Thyroid gland (tissue), 4 donors: Measurements from ENCODE around the gene ID4. TPM values are rescaled to one million over a fixed set of nuclear protein-coding genes. Genes with fewer than 3 reads are reported as not detected.

ENCODE experiments used
- DNase-seq, 2 donors: peaks; one replicate each; pipeline ENCODE4 v3.0.0-alpha.2; 2019
- H3K27ac ChIP-seq, 3 donors: fragments of 200-600 bp; sonication (generic); 1 replicate in 2 of 3; 2 replicates in 1 of 3; pipeline ENCODE4 v1.5.1; 2016 to 2019; ENCODE audit warnings: mild to moderate bottlenecking in 1 of 3, moderate library complexity in 1 of 3
- H3K27me3 ChIP-seq: fragments of 200-600 bp; sonication (generic); one replicate; pipeline ENCODE4 v1.5.1; 2019
- H3K36me3 ChIP-seq, 2 donors: fragments of 200-600 bp; sonication (generic); one replicate each; pipeline ENCODE4 v1.5.1; 2016 to 2019
- H3K4me1 ChIP-seq, 2 donors: fragments of 200-600 bp; sonication (generic); one replicate each; pipeline ENCODE4 v1.5.1; 2017 to 2019
- H3K4me3 ChIP-seq, 3 donors: fragments of 200-600 bp; sonication (generic); replicated peaks in 1 of 3; 1 replicate in 2 of 3; 2 replicates in 1 of 3; pipeline ENCODE4 v1.5.1; 2016; ENCODE audit warnings: mild to moderate bottlenecking in 1 of 3
- H3K9me3 ChIP-seq: fragments of 200-600 bp; sonication (generic); one replicate; pipeline ENCODE4 v1.5.1; 2017
- POLR2A ChIP-seq, 2 donors: fragments of 450-650 bp; IDR thresholded peaks; one replicate each; pipeline ENCODE4 v1.6.1; 2017; ENCODE audit warnings: antibody characterized with exemption in 2 of 2, mild to moderate bottlenecking in 2 of 2, moderate library complexity in 1 of 2
- WGBS, 2 donors: methylation state at CpG; one replicate each; pipeline ENCODE4 v1.1.5; 2017; 5-methylcytosine and 5-hydroxymethylcytosine counted together
- intact Hi-C: fragments of 100-400 bp; cut with DNase I; formaldehyde crosslinking; loops from one replicate; pipeline ENCODE4 v1.15.1; 2023
- total RNA-seq, 4 donors: library from RNA; depleted of rRNA; stranded (reverse); fragments of >200 nt; gene quantifications; one replicate each; pipeline ENCODE4 v1.2.3, GENCODE V29; 2016
- TF ChIP-seq, protein P1 (sequence below), 6 experiments: fragments of 200-600 bp in 3 of 6; fragments of 450-650 bp in 3 of 6; sonication (generic) in 3 of 6; IDR thresholded peaks; one replicate each; pipeline ENCODE4 v1.5.1; 2016 to 2019; ENCODE audit warnings: antibody characterized with exemption in 6 of 6, mild to moderate bottlenecking in 2 of 6, inconsistent platforms in 1 of 6, moderate library complexity in 1 of 6

The ID4 gene, protein sequence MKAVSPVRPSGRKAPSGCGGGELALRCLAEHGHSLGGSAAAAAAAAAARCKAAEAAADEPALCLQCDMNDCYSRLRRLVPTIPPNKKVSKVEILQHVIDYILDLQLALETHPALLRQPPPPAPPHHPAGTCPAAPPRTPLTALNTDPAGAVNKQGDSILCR
- 100 to 1,000 TPM; 333 to 768 (median 629) TPM for total RNA-seq

DNA sequence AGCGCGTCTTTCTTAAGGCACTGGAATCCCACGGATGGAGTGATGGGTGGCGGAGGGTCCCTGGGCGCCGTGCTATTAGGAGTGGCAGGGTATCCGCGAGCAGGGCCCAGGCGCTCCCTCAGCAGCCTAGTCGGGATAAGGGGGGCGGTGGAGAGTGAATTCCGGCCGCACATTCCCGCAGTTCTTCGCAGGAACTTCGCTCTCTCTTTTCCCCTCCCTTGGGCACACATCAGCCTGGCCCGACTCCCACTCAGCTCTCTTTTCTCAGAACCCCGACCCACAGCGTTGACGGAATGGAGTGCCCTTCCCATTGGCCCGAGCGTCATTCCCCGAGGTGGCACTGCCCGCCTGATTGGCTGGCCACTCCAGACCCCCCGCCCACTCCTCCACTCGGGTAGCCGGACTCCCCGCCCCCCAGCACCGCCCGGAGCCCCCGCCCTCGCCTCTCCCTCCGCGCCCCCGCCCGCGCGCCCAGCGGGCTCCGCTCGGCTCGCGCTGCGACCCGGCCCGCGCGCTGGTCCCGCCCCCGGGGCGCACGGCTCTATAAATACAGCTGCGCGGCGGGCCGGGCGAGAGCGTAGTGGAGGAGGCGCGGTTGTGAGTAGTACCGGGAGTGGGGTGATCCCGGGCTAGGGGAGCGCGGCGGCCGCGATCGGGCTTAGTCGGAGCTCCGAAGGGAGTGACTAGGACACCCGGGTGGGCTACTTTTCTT, at the start of gene ID4:
ID4 (plus strand) TSS at position 572 of the 712 bp plus-strand sequence. CDS start 385 bp downstream, outside the sequence.
- H3K27me3 ChIP-seq, result no peaks in the 10 kb centered on the region
- TF ChIP-seq, protein P1, sequence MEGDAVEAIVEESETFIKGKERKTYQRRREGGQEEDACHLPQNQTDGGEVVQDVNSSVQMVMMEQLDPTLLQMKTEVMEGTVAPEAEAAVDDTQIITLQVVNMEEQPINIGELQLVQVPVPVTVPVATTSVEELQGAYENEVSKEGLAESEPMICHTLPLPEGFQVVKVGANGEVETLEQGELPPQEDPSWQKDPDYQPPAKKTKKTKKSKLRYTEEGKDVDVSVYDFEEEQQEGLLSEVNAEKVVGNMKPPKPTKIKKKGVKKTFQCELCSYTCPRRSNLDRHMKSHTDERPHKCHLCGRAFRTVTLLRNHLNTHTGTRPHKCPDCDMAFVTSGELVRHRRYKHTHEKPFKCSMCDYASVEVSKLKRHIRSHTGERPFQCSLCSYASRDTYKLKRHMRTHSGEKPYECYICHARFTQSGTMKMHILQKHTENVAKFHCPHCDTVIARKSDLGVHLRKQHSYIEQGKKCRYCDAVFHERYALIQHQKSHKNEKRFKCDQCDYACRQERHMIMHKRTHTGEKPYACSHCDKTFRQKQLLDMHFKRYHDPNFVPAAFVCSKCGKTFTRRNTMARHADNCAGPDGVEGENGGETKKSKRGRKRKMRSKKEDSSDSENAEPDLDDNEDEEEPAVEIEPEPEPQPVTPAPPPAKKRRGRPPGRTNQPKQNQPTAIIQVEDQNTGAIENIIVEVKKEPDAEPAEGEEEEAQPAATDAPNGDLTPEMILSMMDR (IDR thresholded peaks at IDR 0.05), result no peak
- peak; percentile 100 for TF ChIP-seq POLR2A (IDR thresholded peaks at IDR 0.05)
- no peaks in the 10 kb centered on the region for H3K9me3 ChIP-seq
- H3K36me3 ChIP-seq, result peaks cover 25 to 30% of the 10 kb centered on the region in 2 donors
- peak within 1 kb of the TSS; percentile 87 to 91 (median 91) for H3K4me3 ChIP-seq
- WGBS, 2 donors, result 1 to 5% methylated on average over 26 to 48 of the region's 71 CpGs
- intact Hi-C loops, result no loop called here
- H3K27ac ChIP-seq, result peak within 1 kb of the TSS; percentile 97 to 100 (median 99)
- H3K4me1 ChIP-seq, result peaks cover 6 to 11% of the 10 kb centered on the region in 2 donors
- DNase-seq, result peak; percentile 99

- Histone ChIP-seq H3K27ac (peak overlapping the region in 1 of 3 donors; percentile 76), H3K9me3 (no peaks in the 10 kb centered on the region), H3K36me3 (no peaks in the 10 kb centered on the region), H3K27me3 (no peaks in the 10 kb centered on the region), H3K4me1 (peaks cover 23 to 31% of the 10 kb centered on the region in 2 donors), H3K4me3 (no peak overlapping the region)
- TF ChIP-seq, protein P1 (IDR thresholded peaks at IDR 0.05), result no peak
- no peak for TF ChIP-seq POLR2A (IDR thresholded peaks at IDR 0.05)
- WGBS, 2 donors, result 77% methylated on average over 1 of the region's 1 CpG
- intact Hi-C loops, result no loop called here
- DNase-seq, result no peak
Measured at GRCh38 chr6:19788686-19789085, 48.5 kb upstream of the ID4 start.

- Histone ChIP-seq H3K27me3 (no peaks in the 10 kb centered on the region), H3K4me1 (peaks cover 23 to 31% of the 10 kb centered on the region in 2 donors), H3K9me3 (no peaks in the 10 kb centered on the region), H3K36me3 (no peaks in the 10 kb centered on the region), H3K27ac (peak overlapping the region; percentile 4 to 76 (median 45)), H3K4me3 (no peak overlapping the region)
- intact Hi-C loops, result no loop called here
- DNase-seq, result no peak
- 35 to 46% methylated on average over 6 of the region's 6 CpGs for WGBS, 2 donors
- TF ChIP-seq, protein P1 (IDR thresholded peaks at IDR 0.05), result no peak
- no peak for TF ChIP-seq POLR2A (IDR thresholded peaks at IDR 0.05)
Measured at GRCh38 chr6:19789100-19789803, 47.9 kb upstream of the ID4 start.

- H3K4me1 ChIP-seq, result peaks cover 23 to 31% of the 10 kb centered on the region in 2 donors
- H3K36me3 ChIP-seq, result no peaks in the 10 kb centered on the region
- H3K4me3 ChIP-seq, result no peak overlapping the region
- no peak for DNase-seq
- intact Hi-C loops, result no loop called here
- no peak for TF ChIP-seq POLR2A (IDR thresholded peaks at IDR 0.05)
- TF ChIP-seq, protein P1 (IDR thresholded peaks at IDR 0.05), result no peak
- H3K27me3 ChIP-seq, result no peaks in the 10 kb centered on the region
- peak overlapping the region; percentile 25 to 76 (median 45) for H3K27ac ChIP-seq
- WGBS, 2 donors, result 28 to 29% methylated on average over 2 of the region's 2 CpGs
- no peaks in the 10 kb centered on the region for H3K9me3 ChIP-seq
Measured at GRCh38 chr6:19791267-19791666, 45.9 kb upstream of the ID4 start.
